Motor neuron (in vitro differentiated cells): ENCODE results near the gene MBTPS1. TPM values are rescaled to one million over a fixed set of nuclear protein-coding genes. Genes with fewer than 3 reads are reported as not detected.
A peak's percentile ranks its signal among the peaks of the same experiment; 100 is the strongest.

Experiments used
- ATAC-seq, 8 experiments: fragments of 200-7000 bp; cut with Tn5 transposase; replicated peaks in 6 of 8; 2 replicates each; pipeline ENCODE4 v1.8.0; 2021; ENCODE audit warnings: mild to moderate bottlenecking in 8 of 8, moderate library complexity in 8 of 8
- H3K27ac ChIP-seq, 2 donors: fragments of 250-450 bp; sonication (Bioruptor Pico); 2 replicates each; pipeline ENCODE4 v1.9.0; 2021; ENCODE audit warnings: antibody characterized with exemption in 2 of 2, mild to moderate bottlenecking in 2 of 2, moderate library complexity in 1 of 2
- H3K4me1 ChIP-seq, 2 donors: fragments of 250-450 bp; sonication (Bioruptor Pico); replicated peaks in 1 of 2; 2 replicates each; pipeline ENCODE4 v1.6.1; 2021; ENCODE audit warnings: antibody characterized with exemption in 2 of 2, mild to moderate bottlenecking in 2 of 2, moderate library complexity in 1 of 2
- H3K4me3 ChIP-seq, 5 donors: fragments of 250-450 bp; sonication (Bioruptor Pico); 2 replicates each; pipeline ENCODE4 v1.9.0; 2021; ENCODE audit warnings: antibody characterized with exemption in 5 of 5, mild to moderate bottlenecking in 5 of 5, moderate library complexity in 4 of 5
- WGBS, 10 experiments: fragments of 450-650 bp; shearing (Covaris generic); methylation state at CpG; one replicate each; pipeline ENCODE4 v1.0.0; 2022; 5-methylcytosine and 5-hydroxymethylcytosine counted together
- in situ Hi-C, 9 experiments: fragments of 400-800 bp; cut with MboI; loops; one replicate each; pipeline ENCODE4 v1.15.0; 2021; ENCODE audit warnings: low sequenced_read_pairs in 9 of 9, low pct_unique_long_range_greater_than_20kb in 2 of 9; ENCODE audit not compliant: unreplicated experiment in 9 of 9
- total RNA-seq, 8 experiments: library from RNA; unstranded; fragments of 300-600 nt; gene quantifications; 2 replicates each; pipeline versions ENCODE4 v1.2.3 to v1.2.4, GENCODE V29; 2022

Gene MBTPS1
- total RNA-seq, 8 experiments from 2014 or later: 42.5 to 166 (median 62.3) TPM

- ATAC-seq: peak in 6 of 8 experiments; percentile 6 to 19 (median 11)
- Histone ChIP-seq H3K4me3 (no peak overlapping the region), H3K27ac (no peak overlapping the region), H3K4me1 (no peaks in the 10 kb centered on the region)
- in situ Hi-C loops: loop anchor here in 3 of 9 experiments (25.0 kb wide), 1 partner anchor 93 kb away; the partner anchor contains the start of genes NECAB2 (in 3 of the 3) and OSGIN1 (in 3 of the 3)
- WGBS, 10 experiments: 50 to 100% (median 71%) methylated on average over 1 to 4 of the region's 5 CpGs; no CpG with 5 or more reads in 3 of the 10 experiments
Measured at GRCh38 chr16:84055366-84055765, 61.4 kb downstream of the MBTPS1 start.

- Histone ChIP-seq H3K27ac (no peak overlapping the region), H3K4me3 (no peak overlapping the region), H3K4me1 (no peaks in the 10 kb centered on the region)
- in situ Hi-C loops: loop anchor here in 3 of 9 experiments (25.0 kb wide), 1 partner anchor 93 kb away; the partner anchor contains the start of genes NECAB2 (in 3 of the 3) and OSGIN1 (in 3 of the 3)
- WGBS, 10 experiments: 40 to 100% (median 73%) methylated on average over 1 to 4 of the region's 13 CpGs; no CpG with 5 or more reads in 6 of the 10 experiments
- ATAC-seq: peak in 6 of 8 experiments; percentile 22 to 83 (median 59)
Measured at GRCh38 chr16:84054916-84055315, 61.8 kb downstream of the MBTPS1 start.

GRCh38 chr16:84054271-84054670, 62.5 kb downstream of the MBTPS1 start:
- no peaks in the 10 kb centered on the region for H3K4me1 ChIP-seq
- ATAC-seq: no peak
- WGBS, 10 experiments: 80 to 100% (median 93%) methylated on average over 1 to 7 of the region's 16 CpGs; no CpG with 5 or more reads in 2 of the 10 experiments
- H3K27ac ChIP-seq: no peak overlapping the region
- H3K4me3 ChIP-seq: no peak overlapping the region
- in situ Hi-C loops: loop anchor here in 3 of 9 experiments (25.0 kb wide), 1 partner anchor 92 kb away; the partner anchor contains the start of genes NECAB2 (in 3 of the 3) and OSGIN1 (in 3 of the 3)

- no peak overlapping the region for H3K4me3 ChIP-seq
- 79 to 100% (median 92%) methylated on average over 1 to 12 of the region's 13 CpGs; no CpG with 5 or more reads in 2 of the 10 experiments for WGBS, 10 experiments
- peaks cover 0 to 4% of the 10 kb centered on the region in 2 donors for H3K4me1 ChIP-seq
- ATAC-seq: no peak
- in situ Hi-C loops: loop anchor here in 3 of 9 experiments (25.0 kb wide), 1 partner anchor 91 kb away; the partner anchor contains the start of genes NECAB2 (in 3 of the 3) and OSGIN1 (in 3 of the 3)
- H3K27ac ChIP-seq: no peak overlapping the region
Measured at GRCh38 chr16:84053237-84053636, 63.5 kb downstream of the MBTPS1 start.

GRCh38 chr16:84052071-84052622, 64.6 kb downstream of the MBTPS1 start:
- in situ Hi-C loops: loop anchor here in 3 of 9 experiments (25.0 kb wide), 1 partner anchor 90 kb away; the partner anchor contains the start of genes NECAB2 (in 3 of the 3) and OSGIN1 (in 3 of the 3)

GRCh38 chr16:84050316-84050715, 66.4 kb downstream of the MBTPS1 start:
- WGBS, 10 experiments: 93 to 100% (median 98%) methylated on average over 1 to 7 of the region's 9 CpGs; no CpG with 5 or more reads in 5 of the 10 experiments
- in situ Hi-C loops: loop anchor here in 3 of 9 experiments (25.0 kb wide), 1 partner anchor 88 kb away; the partner anchor contains the start of genes NECAB2 (in 3 of the 3) and OSGIN1 (in 3 of the 3)
- Histone ChIP-seq H3K27ac (no peak overlapping the region), H3K4me1 (peaks cover 3 to 13% of the 10 kb centered on the region in 2 donors), H3K4me3 (no peak overlapping the region)
- no peak for ATAC-seq

More at GRCh38 chr16:84052071-84052622, 64.6 kb downstream of the MBTPS1 start:
- no peak for ATAC-seq
- Histone ChIP-seq H3K4me1 (peaks cover 0 to 12% of the 10 kb centered on the region in 2 donors), H3K4me3 (no peak overlapping the region), H3K27ac (no peak overlapping the region)
- 75 to 100% (median 91%) methylated on average over 1 to 26 of the region's 27 CpGs; no CpG with 5 or more reads in 3 of the 10 experiments for WGBS, 10 experiments

GRCh38 chr16:84049403-84050060, 67.2 kb downstream of the MBTPS1 start:
- peaks cover 6 to 17% of the 10 kb centered on the region in 2 donors for H3K4me1 ChIP-seq
- in situ Hi-C loops: loop anchor here in 3 of 9 experiments (25.0 kb wide), 1 partner anchor 87 kb away; the partner anchor contains the start of genes NECAB2 (in 3 of the 3) and OSGIN1 (in 3 of the 3)
- no peak overlapping the region for H3K27ac ChIP-seq
- WGBS, 10 experiments: 60 to 100% (median 100%) methylated on average over 1 to 6 of the region's 13 CpGs; no CpG with 5 or more reads in 5 of the 10 experiments
- no peak overlapping the region for H3K4me3 ChIP-seq
- ATAC-seq: no peak

GRCh38 chr16:84048871-84049270, 67.9 kb downstream of the MBTPS1 start:
- 80 to 100% (median 93%) methylated on average over 2 to 4 of the region's 13 CpGs; no CpG with 5 or more reads in 4 of the 10 experiments for WGBS, 10 experiments

GRCh38 chr16:84048270-84048669, 68.5 kb downstream of the MBTPS1 start:
- peak in 4 of 8 experiments; percentile 17 to 63 (median 22) for ATAC-seq
- WGBS, 10 experiments: 33 to 100% (median 54%) methylated on average over 1 to 5 of the region's 7 CpGs; no CpG with 5 or more reads in 3 of the 10 experiments
- Histone ChIP-seq H3K4me3 (no peak overlapping the region), H3K27ac (no peak overlapping the region), H3K4me1 (peaks cover 15 to 29% of the 10 kb centered on the region in 2 donors)
- in situ Hi-C loops: no loop called here

More at GRCh38 chr16:84048871-84049270, 67.9 kb downstream of the MBTPS1 start:
- H3K4me1 ChIP-seq: peaks cover 10 to 23% of the 10 kb centered on the region in 2 donors
- H3K4me3 ChIP-seq: no peak overlapping the region
- ATAC-seq: no peak
- H3K27ac ChIP-seq: no peak overlapping the region
- in situ Hi-C loops: no loop called here

GRCh38 chr16:84047626-84048025, 69.1 kb downstream of the MBTPS1 start:
- H3K4me1 ChIP-seq: peaks cover 18 to 33% of the 10 kb centered on the region in 2 donors
- in situ Hi-C loops: no loop called here
- 83 to 100% methylated on average over 1 to 3 of the region's 6 CpGs; no CpG with 5 or more reads in 8 of the 10 experiments for WGBS, 10 experiments
- H3K27ac ChIP-seq: no peak overlapping the region
- no peak for ATAC-seq
- H3K4me3 ChIP-seq: no peak overlapping the region

GRCh38 chr16:84047206-84047605, 69.5 kb downstream of the MBTPS1 start:
- ATAC-seq: no peak
- WGBS, 10 experiments: 71 to 100% (median 86%) methylated on average over 1 to 4 of the region's 6 CpGs; no CpG with 5 or more reads in 4 of the 10 experiments
- in situ Hi-C loops: no loop called here

GRCh38 chr16:84045818-84046470, 70.8 kb downstream of the MBTPS1 start:
- Histone ChIP-seq H3K27ac (no peak overlapping the region), H3K4me3 (no peak overlapping the region), H3K4me1 (peaks cover 18 to 33% of the 10 kb centered on the region in 2 donors)
- in situ Hi-C loops: no loop called here
- 68 to 100% (median 94%) methylated on average over 2 to 9 of the region's 19 CpGs; no CpG with 5 or more reads in 3 of the 10 experiments for WGBS, 10 experiments
- ATAC-seq: no peak

More at GRCh38 chr16:84047206-84047605, 69.5 kb downstream of the MBTPS1 start:
- peaks cover 18 to 33% of the 10 kb centered on the region in 2 donors for H3K4me1 ChIP-seq
- no peak overlapping the region for H3K4me3 ChIP-seq
- H3K27ac ChIP-seq: no peak overlapping the region
